HCT116 (cell line): ENCODE measurements around the gene FANCD2OS. TPM values are rescaled to one million over a fixed set of nuclear protein-coding genes. Genes with fewer than 3 reads are reported as not detected.

Experiments
- ATAC-seq: fragments of 200-7000 bp; cut with Tn5 transposase; 2 replicates; pipeline ENCODE4 v1.9.1; 2020; ENCODE audit warnings: mild to moderate bottlenecking, moderate library complexity
- BruUV-seq: library from RNA; stranded (reverse); fragments of 400-500 nt; replicated peaks from 2 replicates; lab custom pipeline; 2021; lab: Mats Ljungman, UMichigan
- CTCF ChIA-PET: fragments of 300-600 bp; sonication (Branson Sonifier 250); formaldehyde crosslinking; loops from one replicate; lab custom pipeline; 2021; ENCODE audit warnings: antibody characterized with exemption; lab: Charles Lee
- POLR2A ChIA-PET: fragments of 300-600, 350-600 bp; sonication (Branson Sonifier 250); formaldehyde crosslinking; loops from one replicate; lab custom pipeline; 2021; ENCODE audit warnings: antibody characterized with exemption; lab: Charles Lee
- RAD21 ChIA-PET, 2 experiments: fragments of 300-600 bp; sonication (Branson Sonifier 250); formaldehyde crosslinking; loops; one replicate each; lab custom pipeline; 2023; ENCODE audit warnings: low total read pairs in 2 of 2; ENCODE audit not compliant: uncharacterized antibody in 2 of 2, unreplicated experiment in 2 of 2, low non-redundant PET in 1 of 2; lab: Charles Lee
- DNase-seq: peaks from one replicate; pipeline ENCODE4 v3.0.0-alpha.2; 2010; ENCODE audit warnings: low read depth, low spot score
- H2AFZ ChIP-seq: fragments of 200-600 bp; shearing (Covaris generic), sonication (generic); 2 replicates; pipeline ENCODE4 v1.6.1; 2017; ENCODE audit warnings: low read depth, mixed run types, mixed read lengths, antibody characterized with exemption, low read length; ENCODE audit not compliant: poor library complexity, severe bottlenecking
- H3K27ac ChIP-seq: 2 replicates; pipeline ENCODE4 v1.5.1; 2012; ENCODE audit warnings: low read depth, low read length
- H3K27me3 ChIP-seq: fragments of 200-600 bp; sonication (generic); 2 replicates; pipeline ENCODE4 v1.6.1; 2016; ENCODE audit warnings: mixed run types, low read length, mixed read lengths; ENCODE audit not compliant: insufficient read depth
- H3K36me3 ChIP-seq, 2 experiments: fragments of 200-500 bp in 1 of 2; fragments of 200-600 bp in 1 of 2; sonication (Bioruptor generic) in 1 of 2; sonication (generic) in 1 of 2; 2 replicates each; pipeline versions ENCODE4 v1.5.1 to v1.6.1; 2014 to 2016; ENCODE audit warnings: low read length in 2 of 2, inconsistent platforms in 1 of 2, mixed read lengths in 1 of 2, mixed run types in 1 of 2; ENCODE audit not compliant: insufficient read depth in 2 of 2, control insufficient read depth in 1 of 2
- H3K4me1 ChIP-seq, 2 experiments: fragments of 200-600 bp in 1 of 2; sonication (generic) in 1 of 2; 2 replicates each; pipeline versions ENCODE4 v1.5.1 to v1.6.1; 2012 to 2017; ENCODE audit warnings: low read length in 2 of 2, inconsistent platforms in 1 of 2, mild to moderate bottlenecking in 1 of 2, mixed read lengths in 1 of 2, mixed run types in 1 of 2, moderate library complexity in 1 of 2; ENCODE audit not compliant: insufficient read depth in 2 of 2, control insufficient read depth in 1 of 2
- H3K4me2 ChIP-seq: fragments of 200-600 bp; sonication (generic); 2 replicates; pipeline ENCODE4 v1.6.1; 2017; ENCODE audit warnings: mixed run types, low read length, mixed read lengths
- H3K4me3 ChIP-seq, 2 experiments: fragments of 200-600 bp in 1 of 2; sonication (generic) in 1 of 2; replicated peaks in 1 of 2; 2 replicates each; pipeline ENCODE4 v1.5.1; 2011 to 2016; ENCODE audit warnings: low read length in 2 of 2, control low read depth in 1 of 2, low read depth in 1 of 2, mild to moderate bottlenecking in 1 of 2, mixed read lengths in 1 of 2, mixed run types in 1 of 2
- H3K79me2 ChIP-seq: fragments of 200-600 bp; sonication (generic); 2 replicates; pipeline ENCODE4 v1.6.1; 2017; ENCODE audit warnings: mild to moderate bottlenecking, mixed run types, low read length, moderate library complexity, mixed read lengths; ENCODE audit not compliant: insufficient read depth
- H3K9ac ChIP-seq: fragments of 200-600 bp; sonication (generic); 2 replicates; pipeline ENCODE4 v1.6.1; 2016; ENCODE audit warnings: low read length, mixed read lengths
- H3K9me2 ChIP-seq: fragments of 200-600 bp; sonication (generic), shearing (Covaris generic); 2 replicates; pipeline ENCODE4 v1.6.1; 2017; ENCODE audit warnings: mixed run types, mild to moderate bottlenecking, moderate library complexity; ENCODE audit not compliant: insufficient read depth
- H3K9me3 ChIP-seq, 2 experiments: fragments of 200-500 bp in 1 of 2; fragments of 200-600 bp in 1 of 2; sonication (Bioruptor generic) in 1 of 2; sonication (generic) in 1 of 2; 2 replicates each; pipeline ENCODE4 v1.6.1; 2014 to 2017; ENCODE audit warnings: low read length in 2 of 2, mixed read lengths in 2 of 2, inconsistent platforms in 1 of 2, low read depth in 1 of 2, mild to moderate bottlenecking in 1 of 2, mixed run types in 1 of 2, moderate library complexity in 1 of 2; ENCODE audit not compliant: control insufficient read depth in 1 of 2, insufficient read depth in 1 of 2
- H4K20me1 ChIP-seq: fragments of 200-600 bp; sonication (generic), shearing (Covaris generic); 2 replicates; pipeline ENCODE4 v1.6.1; 2017; ENCODE audit warnings: mixed run types, mild to moderate bottlenecking, moderate library complexity; ENCODE audit not compliant: insufficient read depth
- EGR1 ChIP-seq: IDR thresholded peaks from 2 replicates; pipeline ENCODE4 v1.6.1; 2012; ENCODE audit warnings: low read depth
- YY1 ChIP-seq: IDR thresholded peaks from 2 replicates; pipeline ENCODE4 v1.6.1; 2011; ENCODE audit warnings: low read length, low read depth, moderate library complexity, mild to moderate bottlenecking; ENCODE audit not compliant: insufficient replicate concordance; ENCODE audit errors: extremely low read depth
- ZBTB33 ChIP-seq: IDR thresholded peaks from 2 replicates; pipeline ENCODE4 v1.6.1; 2011; ENCODE audit warnings: mild to moderate bottlenecking, low read length, moderate library complexity; ENCODE audit not compliant: insufficient replicate concordance; ENCODE audit errors: extremely low read depth
- intact Hi-C: fragments of 100-400 bp; cut with micrococcal nuclease; formaldehyde crosslinking; loops from 2 replicates; pipeline ENCODE4 v1.10.0; 2022
- total RNA-seq: library from RNA; stranded (reverse); gene quantifications from one replicate; pipeline ENCODE4 v1.2.1, GENCODE V29; 2021; ENCODE audit not compliant: unreplicated experiment

Gene FANCD2OS
- total RNA-seq, 1 experiment from 2014 or later, result not detected

DNA sequence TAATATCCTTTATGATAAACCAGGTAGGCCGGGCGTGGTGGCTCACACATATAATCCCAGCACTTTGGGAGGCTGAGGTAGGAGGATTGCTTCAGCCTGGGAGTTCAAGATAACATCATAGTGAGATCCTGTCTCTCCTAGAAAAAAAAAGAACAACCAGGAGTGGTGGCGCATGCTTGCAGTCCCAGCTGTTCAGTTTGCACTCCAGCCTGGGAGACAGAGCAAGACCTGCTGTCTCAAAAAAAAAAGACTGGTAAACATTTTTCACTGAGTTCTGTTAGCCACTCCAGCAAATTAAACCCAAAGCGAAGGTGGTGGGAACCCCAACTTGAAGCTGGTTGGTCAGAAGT, 47.0 kb upstream of the FANCD2OS start (continued):
- TF ChIP-seq ZBTB33 (no peak), YY1 (no peak)

DNA sequence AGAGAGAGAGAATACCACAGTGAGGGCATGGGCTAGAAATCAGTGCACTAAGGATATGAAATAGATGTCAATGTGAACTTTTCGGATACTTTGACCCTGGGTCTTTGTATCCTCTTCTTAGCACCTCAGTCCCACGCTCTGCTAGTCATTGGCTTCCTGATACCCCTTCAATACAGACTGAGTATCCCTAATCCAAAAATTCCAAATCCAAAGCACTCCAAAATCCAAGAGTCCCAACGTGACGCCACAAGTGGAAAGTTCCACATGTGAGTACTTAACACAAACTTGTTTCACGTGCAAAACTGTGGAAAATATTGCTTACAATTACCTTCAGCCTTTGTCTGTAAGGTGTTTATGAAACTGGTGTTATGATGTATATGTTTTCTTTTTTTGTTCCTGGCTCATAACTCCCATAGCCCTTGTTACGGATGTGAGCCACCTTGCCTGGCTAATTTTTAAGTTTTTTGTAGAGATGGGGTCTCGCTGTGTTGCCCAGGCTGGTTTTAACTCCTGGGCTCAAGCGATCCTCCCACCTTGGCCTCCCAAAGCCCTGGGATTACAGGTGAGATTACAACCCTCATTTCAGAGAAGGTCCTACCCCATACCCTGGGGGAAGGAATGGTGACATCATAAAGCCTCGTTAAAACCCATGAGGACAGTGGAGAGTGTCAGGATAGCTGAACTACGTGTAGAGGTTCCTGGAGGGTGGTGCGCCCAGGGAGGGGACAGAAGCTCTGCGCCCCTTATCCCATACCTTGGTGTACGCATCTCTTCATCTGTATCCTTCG, 46.5 kb upstream of the FANCD2OS start:
- Histone ChIP-seq H3K9me2 (no peaks in the 10 kb centered on the region), H3K4me3 (no peak overlapping the region), H3K9me3 (no peaks in the 10 kb centered on the region), H3K9ac (no peak overlapping the region), H3K27ac (no peak overlapping the region), H3K4me2 (no peak overlapping the region), H3K27me3 (no peaks in the 10 kb centered on the region), H3K36me3 (peaks cover 20% of the 10 kb centered on the region in 2 experiments), H4K20me1 (no peaks in the 10 kb centered on the region), H2AFZ (no peak overlapping the region), H3K79me2 (peaks cover 18% of the 10 kb centered on the region), H3K4me1 (no peaks in the 10 kb centered on the region)
- BruUV-seq, result no TSS peak
- no peak for DNase-seq
- CTCF ChIA-PET, result no interaction called here
- RAD21 ChIA-PET, result no interaction called here
- ATAC-seq, result peak; percentile 43
- intact Hi-C loops, result no loop called here
- POLR2A ChIA-PET, result no interaction called here
- no peak for TF ChIP-seq EGR1
